ENCODE measurements around the gene PHLDA1. TPM values are rescaled to one million over a fixed set of nuclear protein-coding genes. Genes with fewer than 3 reads are reported as not detected.
A peak's percentile ranks its signal among the peaks of the same experiment; 100 is the strongest.

PHLDA1 gene
- polyA plus RNA-seq, 1 of the 3 experiments (the other 2 are of a cell fraction): 26.2 TPM

DNA sequence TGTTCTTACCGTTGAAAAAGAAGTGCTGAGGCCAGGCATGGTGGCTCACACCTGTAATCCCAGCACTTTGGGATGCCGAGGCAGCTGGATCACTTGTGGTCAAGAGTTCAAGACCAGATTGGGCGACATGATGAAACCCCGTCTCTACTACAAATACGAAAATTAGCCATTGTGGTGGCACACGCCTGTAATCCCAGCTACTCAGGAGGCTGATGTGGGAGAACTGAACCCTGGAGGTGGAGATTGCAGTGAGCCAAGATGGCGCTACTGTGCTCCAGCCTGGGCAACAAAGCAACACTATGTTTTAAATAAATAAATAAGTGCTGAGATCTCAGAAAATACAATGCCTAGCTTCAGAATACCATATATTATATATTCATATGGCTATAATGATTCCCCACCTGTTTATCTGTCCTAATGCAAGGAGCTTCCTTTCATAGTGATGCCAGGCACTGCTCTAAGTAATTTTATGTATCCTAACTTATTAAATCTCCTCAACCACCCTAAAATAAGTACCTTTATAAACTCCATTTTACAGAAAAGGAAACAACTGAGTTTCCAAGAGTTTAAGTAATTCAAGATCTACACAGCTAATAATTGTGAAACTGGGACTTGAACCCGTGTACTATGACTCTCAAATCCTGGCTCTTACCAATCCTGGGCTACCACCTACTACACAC is 7.3 kb downstream of the PHLDA1 start:
- Histone ChIP-seq H3K27ac (ENCODE audit: low read depth in 2 of 2, low read length in 1 of 2) (peak overlapping the region in 1 of 2 experiments; percentile 92; a peak in 2 of 4 replicates), H3K27me3 (ENCODE audit: insufficient read depth) (no peaks in the 10 kb centered on the region), H3K79me2 (ENCODE audit: insufficient read depth) (peaks cover 26% of the 10 kb centered on the region), H3F3A (replicated peaks; ENCODE audit: insufficient read depth) (peaks cover 75% of the 10 kb centered on the region), H2AFZ (ENCODE audit: low read depth) (no peak overlapping the region), H3K4me3 (ENCODE audit: low read depth in 2 of 2, low read length in 1 of 2) (no peak overlapping the region), H4K20me1 (ENCODE audit: insufficient read depth) (peaks cover 5% of the 10 kb centered on the region; the same call in 1 of the 2 replicates), H3K4me2 (no peak overlapping the region), H3K9me3 (no peaks in the 10 kb centered on the region), H3K9me2 (no peaks in the 10 kb centered on the region), H3K4me1 (ENCODE audit: control insufficient read depth in 1 of 2, insufficient read depth in 2 of 2, low read depth in 1 of 2, low read length in 1 of 2) (peaks cover 0 to 16% of the 10 kb centered on the region in 2 experiments; a peak in 3 of 4 replicates), H3K9ac (no peak overlapping the region), H3K36me3 (replicated peaks in 1 of 2; ENCODE audit: control insufficient read depth in 1 of 2, insufficient read depth in 2 of 2, low read length in 1 of 2) (peaks cover 14 to 23% of the 10 kb centered on the region in 2 experiments)
- CTCF ChIA-PET: interaction anchor here (0.6 to 1.6 kb wide), 4 partner anchors 12 to 498 kb away, joined by 3 read pairs; no protein-coding TSS in a partner anchor
- POLR2A ChIA-PET: no interaction called here
- no peak for DNase-seq
- 86% methylated on average over 8 of the region's 8 CpGs for WGBS (ENCODE audit: low lambda C conversion rate)
- TF ChIP-seq, protein P1, sequence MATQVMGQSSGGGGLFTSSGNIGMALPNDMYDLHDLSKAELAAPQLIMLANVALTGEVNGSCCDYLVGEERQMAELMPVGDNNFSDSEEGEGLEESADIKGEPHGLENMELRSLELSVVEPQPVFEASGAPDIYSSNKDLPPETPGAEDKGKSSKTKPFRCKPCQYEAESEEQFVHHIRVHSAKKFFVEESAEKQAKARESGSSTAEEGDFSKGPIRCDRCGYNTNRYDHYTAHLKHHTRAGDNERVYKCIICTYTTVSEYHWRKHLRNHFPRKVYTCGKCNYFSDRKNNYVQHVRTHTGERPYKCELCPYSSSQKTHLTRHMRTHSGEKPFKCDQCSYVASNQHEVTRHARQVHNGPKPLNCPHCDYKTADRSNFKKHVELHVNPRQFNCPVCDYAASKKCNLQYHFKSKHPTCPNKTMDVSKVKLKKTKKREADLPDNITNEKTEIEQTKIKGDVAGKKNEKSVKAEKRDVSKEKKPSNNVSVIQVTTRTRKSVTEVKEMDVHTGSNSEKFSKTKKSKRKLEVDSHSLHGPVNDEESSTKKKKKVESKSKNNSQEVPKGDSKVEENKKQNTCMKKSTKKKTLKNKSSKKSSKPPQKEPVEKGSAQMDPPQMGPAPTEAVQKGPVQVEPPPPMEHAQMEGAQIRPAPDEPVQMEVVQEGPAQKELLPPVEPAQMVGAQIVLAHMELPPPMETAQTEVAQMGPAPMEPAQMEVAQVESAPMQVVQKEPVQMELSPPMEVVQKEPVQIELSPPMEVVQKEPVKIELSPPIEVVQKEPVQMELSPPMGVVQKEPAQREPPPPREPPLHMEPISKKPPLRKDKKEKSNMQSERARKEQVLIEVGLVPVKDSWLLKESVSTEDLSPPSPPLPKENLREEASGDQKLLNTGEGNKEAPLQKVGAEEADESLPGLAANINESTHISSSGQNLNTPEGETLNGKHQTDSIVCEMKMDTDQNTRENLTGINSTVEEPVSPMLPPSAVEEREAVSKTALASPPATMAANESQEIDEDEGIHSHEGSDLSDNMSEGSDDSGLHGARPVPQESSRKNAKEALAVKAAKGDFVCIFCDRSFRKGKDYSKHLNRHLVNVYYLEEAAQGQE (IDR thresholded peaks at IDR 0.05; ENCODE audit: low read depth, low read length): no peak
- TF ChIP-seq GABPA (IDR thresholded peaks at IDR 0.05; ENCODE audit: low read depth): no peak
- no peak for TF ChIP-seq ELF1 (IDR thresholded peaks at IDR 0.05)
- TF ChIP-seq TAF1 (IDR thresholded peaks at IDR 0.05; ENCODE audit: borderline replicate concordance, low read depth, low read length): no peak
- TF ChIP-seq NFIC (IDR thresholded peaks at IDR 0.05; ENCODE audit: borderline replicate concordance): no peak
- TF ChIP-seq, protein P2, sequence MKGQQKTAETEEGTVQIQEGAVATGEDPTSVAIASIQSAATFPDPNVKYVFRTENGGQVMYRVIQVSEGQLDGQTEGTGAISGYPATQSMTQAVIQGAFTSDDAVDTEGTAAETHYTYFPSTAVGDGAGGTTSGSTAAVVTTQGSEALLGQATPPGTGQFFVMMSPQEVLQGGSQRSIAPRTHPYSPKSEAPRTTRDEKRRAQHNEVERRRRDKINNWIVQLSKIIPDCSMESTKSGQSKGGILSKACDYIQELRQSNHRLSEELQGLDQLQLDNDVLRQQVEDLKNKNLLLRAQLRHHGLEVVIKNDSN (IDR thresholded peaks at IDR 0.05; ENCODE audit: borderline replicate concordance, low read depth): no peak
- TF ChIP-seq RCOR1 (IDR thresholded peaks at IDR 0.05; ENCODE audit: low read length): no peak
- no peak for TF ChIP-seq YY1 (IDR thresholded peaks at IDR 0.05; ENCODE audit: low read depth)
- no peak for TF ChIP-seq TCF12 (IDR thresholded peaks at IDR 0.05)
- TF ChIP-seq, protein P3, sequence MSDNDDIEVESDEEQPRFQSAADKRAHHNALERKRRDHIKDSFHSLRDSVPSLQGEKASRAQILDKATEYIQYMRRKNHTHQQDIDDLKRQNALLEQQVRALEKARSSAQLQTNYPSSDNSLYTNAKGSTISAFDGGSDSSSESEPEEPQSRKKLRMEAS (IDR thresholded peaks at IDR 0.05; ENCODE audit: low read depth): no peak
- TF ChIP-seq NRF1 (IDR thresholded peaks at IDR 0.05; ENCODE audit: low read depth, low read length): no peak
- TF ChIP-seq EZH2phosphoT487 (IDR thresholded peaks at IDR 0.05; ENCODE audit: borderline replicate concordance, low read depth): no peak
- no peak for TF ChIP-seq FOXM1 (IDR thresholded peaks at IDR 0.05; ENCODE audit: low read depth)
- TF ChIP-seq EP300 (IDR thresholded peaks at IDR 0.05; ENCODE audit: borderline replicate concordance in 1 of 2, low read depth in 1 of 2, low read length in 1 of 2): no peak
- TF ChIP-seq TEAD4 (IDR thresholded peaks at IDR 0.05; ENCODE audit: borderline replicate concordance, insufficient read depth): no peak

Measured in SK-N-SH (cell line).